ENCODE results near the gene HSD17B14. TPM values are rescaled to one million over a fixed set of nuclear protein-coding genes. Genes with fewer than 3 reads are reported as not detected.

Gene HSD17B14
- total and polyA plus RNA-seq, 7 donors: 4.3 to 21.0 (median 16.9) TPM

DNA sequence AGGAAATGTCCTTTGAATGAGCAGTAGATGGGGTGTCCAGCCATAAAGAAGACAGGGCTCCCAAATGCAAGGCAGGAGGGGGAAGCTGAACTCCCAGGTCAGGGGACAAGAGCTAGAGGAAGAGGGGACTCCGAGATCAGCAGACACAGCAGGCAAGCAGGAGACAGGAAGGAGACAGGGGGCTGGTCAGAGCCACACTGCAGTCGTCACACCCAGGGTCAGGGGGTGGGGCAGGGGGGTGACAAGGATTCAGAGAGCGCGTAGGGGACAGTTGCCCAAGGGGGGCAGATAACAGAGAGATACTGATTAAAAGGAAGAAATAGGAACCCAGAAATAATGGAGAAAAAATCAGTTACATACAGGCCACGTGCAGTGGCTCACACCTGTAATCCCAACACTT, 3.2 kb downstream of the HSD17B14 start:
- H3K27ac ChIP-seq: no peak overlapping the region
- intact Hi-C loops (cut with DNase I): no loop called here
- H3K27me3 ChIP-seq: no peaks in the 10 kb centered on the region
- DNase-seq: no peak
- TF ChIP-seq POLR2A (IDR thresholded peaks at IDR 0.05) (no peak), POLR2AphosphoS5 (IDR thresholded peaks at IDR 0.05) (no peak), EP300 (IDR thresholded peaks at IDR 0.05) (no peak)
- TF ChIP-seq, protein P1, sequence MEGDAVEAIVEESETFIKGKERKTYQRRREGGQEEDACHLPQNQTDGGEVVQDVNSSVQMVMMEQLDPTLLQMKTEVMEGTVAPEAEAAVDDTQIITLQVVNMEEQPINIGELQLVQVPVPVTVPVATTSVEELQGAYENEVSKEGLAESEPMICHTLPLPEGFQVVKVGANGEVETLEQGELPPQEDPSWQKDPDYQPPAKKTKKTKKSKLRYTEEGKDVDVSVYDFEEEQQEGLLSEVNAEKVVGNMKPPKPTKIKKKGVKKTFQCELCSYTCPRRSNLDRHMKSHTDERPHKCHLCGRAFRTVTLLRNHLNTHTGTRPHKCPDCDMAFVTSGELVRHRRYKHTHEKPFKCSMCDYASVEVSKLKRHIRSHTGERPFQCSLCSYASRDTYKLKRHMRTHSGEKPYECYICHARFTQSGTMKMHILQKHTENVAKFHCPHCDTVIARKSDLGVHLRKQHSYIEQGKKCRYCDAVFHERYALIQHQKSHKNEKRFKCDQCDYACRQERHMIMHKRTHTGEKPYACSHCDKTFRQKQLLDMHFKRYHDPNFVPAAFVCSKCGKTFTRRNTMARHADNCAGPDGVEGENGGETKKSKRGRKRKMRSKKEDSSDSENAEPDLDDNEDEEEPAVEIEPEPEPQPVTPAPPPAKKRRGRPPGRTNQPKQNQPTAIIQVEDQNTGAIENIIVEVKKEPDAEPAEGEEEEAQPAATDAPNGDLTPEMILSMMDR (IDR thresholded peaks at IDR 0.05): no peak
- 60 to 70% methylated on average over 5 of the region's 5 CpGs for WGBS, 2 donors
- peaks cover 0 to 34% (median 2%) of the 10 kb centered on the region in 4 donors for H3K36me3 ChIP-seq
- H3K4me3 ChIP-seq: no peak overlapping the region
- H3K4me1 ChIP-seq: peaks cover 0 to 27% (median 21%) of the 10 kb centered on the region in 4 donors
- no peaks in the 10 kb centered on the region for H3K9me3 ChIP-seq

DNA sequence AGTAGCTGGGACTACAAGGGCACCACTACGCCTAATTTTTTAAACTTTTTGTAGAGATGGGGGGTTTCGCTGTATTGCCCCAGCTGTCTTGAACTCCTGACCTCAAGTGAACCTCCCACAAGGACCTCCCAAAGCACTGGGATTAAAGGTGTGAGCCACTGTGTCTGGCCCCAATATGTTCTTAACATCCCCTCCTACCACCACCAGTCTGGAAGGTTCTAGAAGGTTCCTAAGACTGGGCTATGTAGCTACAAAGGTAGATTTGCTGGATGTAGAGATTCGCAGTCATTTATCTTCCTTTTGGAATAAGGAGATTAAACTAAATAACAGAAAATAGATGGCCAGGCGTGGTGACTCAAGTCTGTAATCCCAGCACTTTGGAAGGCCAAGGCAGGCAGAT, 5.3 kb downstream of the HSD17B14 start:
- no peak for DNase-seq
- Histone ChIP-seq H3K4me1 (peaks cover 0 to 8% (median 4%) of the 10 kb centered on the region in 4 donors), H3K27ac (no peak overlapping the region), H3K4me3 (no peak overlapping the region), H3K27me3 (no peaks in the 10 kb centered on the region), H3K36me3 (peaks cover 0 to 34% (median 2%) of the 10 kb centered on the region in 4 donors), H3K9me3 (no peaks in the 10 kb centered on the region)
- TF ChIP-seq EP300 (IDR thresholded peaks at IDR 0.05) (no peak), POLR2AphosphoS5 (IDR thresholded peaks at IDR 0.05) (no peak), POLR2A (IDR thresholded peaks at IDR 0.05) (no peak)
- TF ChIP-seq, protein P1 (IDR thresholded peaks at IDR 0.05): no peak
- intact Hi-C loops (cut with DNase I): no loop called here
- 91 to 93% methylated on average over 4 of the region's 4 CpGs for WGBS, 2 donors

- Histone ChIP-seq H3K36me3 (peaks cover 0 to 34% (median 2%) of the 10 kb centered on the region in 4 donors), H3K27me3 (no peaks in the 10 kb centered on the region), H3K4me3 (no peak overlapping the region), H3K9me3 (no peaks in the 10 kb centered on the region), H3K4me1 (no peaks in the 10 kb centered on the region), H3K27ac (no peak overlapping the region)
- TF ChIP-seq POLR2AphosphoS5 (IDR thresholded peaks at IDR 0.05) (no peak), EP300 (IDR thresholded peaks at IDR 0.05) (no peak), POLR2A (IDR thresholded peaks at IDR 0.05) (no peak)
- TF ChIP-seq, protein P1 (IDR thresholded peaks at IDR 0.05): no peak
- intact Hi-C loops (cut with DNase I): no loop called here
- WGBS, 2 donors: 89% methylated on average over 9 of the region's 9 CpGs
- DNase-seq: no peak
These were observed 6.2 kb downstream of the HSD17B14 start for GRCh38 chr19:48830088-48830487.

DNA sequence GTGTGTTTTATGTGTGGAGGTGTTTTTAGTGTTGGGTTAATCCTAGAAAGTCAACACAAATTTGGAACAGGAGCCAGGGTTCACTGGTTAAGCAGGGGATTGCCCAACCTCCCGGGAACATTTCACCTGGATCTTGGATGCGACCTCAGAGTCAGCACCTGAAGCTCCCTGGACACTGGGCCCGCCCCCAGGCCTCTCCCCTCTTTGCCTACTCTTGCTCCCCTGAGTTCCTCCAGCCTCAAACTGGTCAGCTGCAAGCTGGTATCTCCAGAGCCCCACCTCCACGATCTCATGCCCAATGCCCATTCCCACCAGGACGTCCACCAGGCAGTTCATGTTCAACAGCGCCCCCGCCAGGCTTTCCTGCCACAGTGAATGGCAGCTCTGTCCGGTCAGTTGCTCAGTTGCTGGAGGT, 9.7 kb downstream of the HSD17B14 start:
- H3K27me3 ChIP-seq: no peaks in the 10 kb centered on the region
- H3K36me3 ChIP-seq: peaks cover 0 to 13% (median 0%) of the 10 kb centered on the region in 4 donors
- H3K4me1 ChIP-seq: no peaks in the 10 kb centered on the region
- DNase-seq: no peak
- TF ChIP-seq EP300 (IDR thresholded peaks at IDR 0.05): no peak
- TF ChIP-seq POLR2A (IDR thresholded peaks at IDR 0.05): no peak
- TF ChIP-seq, protein P1 (IDR thresholded peaks at IDR 0.05): no peak
- no peak for TF ChIP-seq POLR2AphosphoS5 (IDR thresholded peaks at IDR 0.05)
- 52 to 79% methylated on average over 8 of the region's 8 CpGs for WGBS, 2 donors
- H3K4me3 ChIP-seq: no peak overlapping the region
- no peaks in the 10 kb centered on the region for H3K9me3 ChIP-seq
- no peak overlapping the region for H3K27ac ChIP-seq
- intact Hi-C loops (cut with DNase I): no loop called here

GRCh38 chr19:48822514-48822913, 13.8 kb downstream of the HSD17B14 start:
- TF ChIP-seq, protein P1 (IDR thresholded peaks at IDR 0.05): no peak
- TF ChIP-seq POLR2A (IDR thresholded peaks at IDR 0.05) (no peak), EP300 (IDR thresholded peaks at IDR 0.05) (no peak), POLR2AphosphoS5 (IDR thresholded peaks at IDR 0.05) (no peak)
- Histone ChIP-seq H3K9me3 (no peaks in the 10 kb centered on the region), H3K36me3 (no peaks in the 10 kb centered on the region), H3K27me3 (no peaks in the 10 kb centered on the region), H3K4me1 (peaks cover 0 to 12% (median 2%) of the 10 kb centered on the region in 4 donors), H3K27ac (no peak overlapping the region), H3K4me3 (no peak overlapping the region)
- no peak for DNase-seq
- WGBS, 2 donors: 96 to 97% methylated on average over 2 of the region's 2 CpGs
- intact Hi-C loops (cut with DNase I): no loop called here

Data from sigmoid colon (tissue), 7 donors.